H9 (cell line): ENCODE measurements around the gene ANKS1B. TPM values are rescaled to one million over a fixed set of nuclear protein-coding genes. Genes with fewer than 3 reads are reported as not detected.

Source experiments
- DNase-seq: peaks from one replicate; pipeline ENCODE4 v3.0.0-alpha.2; 2017
- H2AFZ ChIP-seq: one replicate; pipeline ENCODE4 v1.6.1; 2013; ENCODE audit warnings: mild to moderate bottlenecking, low read length, control low read depth, moderate library complexity
- H2AK5ac ChIP-seq: 2 replicates; pipeline ENCODE4 v1.6.1; 2013; ENCODE audit warnings: low read length, control low read depth, mixed read lengths; ENCODE audit not compliant: insufficient read length
- H2BK120ac ChIP-seq: one replicate; pipeline ENCODE4 v1.6.1; 2013; ENCODE audit warnings: low read depth, mild to moderate bottlenecking, low read length, control low read depth, inconsistent platforms; ENCODE audit not compliant: poor library complexity, severe bottlenecking
- H2BK12ac ChIP-seq: 2 replicates; pipeline ENCODE4 v1.6.1; 2013; ENCODE audit warnings: low read length, control low read depth, mixed read lengths, low read depth; ENCODE audit not compliant: insufficient read length
- H2BK15ac ChIP-seq: 2 replicates; pipeline ENCODE4 v1.6.1; 2013; ENCODE audit warnings: low read depth, low read length, control low read depth
- H2BK20ac ChIP-seq: one replicate; pipeline ENCODE4 v1.6.1; 2013; ENCODE audit warnings: low read depth, mild to moderate bottlenecking, low read length, control low read depth, inconsistent platforms; ENCODE audit not compliant: poor library complexity, severe bottlenecking
- H2BK5ac ChIP-seq: 2 replicates; pipeline ENCODE4 v1.6.1; 2013; ENCODE audit warnings: low read length, control low read depth, mixed read lengths; ENCODE audit not compliant: insufficient read length
- H3K14ac ChIP-seq: 2 replicates; pipeline ENCODE4 v1.6.1; 2013; ENCODE audit warnings: low read length, control low read depth; ENCODE audit not compliant: insufficient read depth
- H3K18ac ChIP-seq: 2 replicates; pipeline ENCODE4 v1.6.1; 2013; ENCODE audit warnings: low read depth, mild to moderate bottlenecking, mixed read lengths, low read length, control low read depth; ENCODE audit not compliant: insufficient read length
- H3K23ac ChIP-seq: 2 replicates; pipeline ENCODE4 v1.6.1; 2013; ENCODE audit warnings: low read length, control low read depth, mixed read lengths, low read depth; ENCODE audit not compliant: insufficient read length
- H3K23me2 ChIP-seq: 2 replicates; pipeline ENCODE4 v1.6.1; 2013; ENCODE audit warnings: low read depth, mild to moderate bottlenecking, mixed read lengths, low read length, control low read depth; ENCODE audit not compliant: insufficient read length, poor library complexity, severe bottlenecking
- H3K27ac ChIP-seq: 2 replicates; pipeline ENCODE4 v1.5.1; 2013; ENCODE audit warnings: low read length, control low read depth, mixed read lengths, low read depth; ENCODE audit not compliant: insufficient read length
- H3K27me3 ChIP-seq: 2 replicates; pipeline ENCODE4 v1.6.1; 2013; ENCODE audit warnings: low read length, control low read depth, inconsistent platforms; ENCODE audit not compliant: insufficient read depth
- H3K4ac ChIP-seq: 2 replicates; pipeline ENCODE4 v1.6.1; 2013; ENCODE audit warnings: low read depth, mild to moderate bottlenecking, control low read depth, inconsistent platforms, low read length, moderate library complexity
- H3K4me1 ChIP-seq: 2 replicates; pipeline ENCODE4 v1.6.1; 2013; ENCODE audit warnings: low read length, control low read depth, inconsistent platforms; ENCODE audit not compliant: insufficient read depth
- H3K4me2 ChIP-seq: 2 replicates; pipeline ENCODE4 v1.6.1; 2013; ENCODE audit warnings: low read length, control low read depth, mixed read lengths; ENCODE audit not compliant: insufficient read length, insufficient read depth
- H3K56ac ChIP-seq: 2 replicates; pipeline ENCODE4 v1.6.1; 2013; ENCODE audit warnings: low read depth, mild to moderate bottlenecking, mixed read lengths, low read length, control low read depth; ENCODE audit not compliant: insufficient read length
- H3K79me1 ChIP-seq: 2 replicates; pipeline ENCODE4 v1.6.1; 2013; ENCODE audit warnings: low read depth, mild to moderate bottlenecking, moderate library complexity, low read length, control low read depth, inconsistent platforms; ENCODE audit not compliant: insufficient read depth, poor library complexity, severe bottlenecking
- H3K79me2 ChIP-seq: 2 replicates; pipeline ENCODE4 v1.6.1; 2013; ENCODE audit warnings: low read length, control low read depth, inconsistent platforms; ENCODE audit not compliant: insufficient read depth
- H3K9ac ChIP-seq: 2 replicates; pipeline ENCODE4 v1.6.1; 2013; ENCODE audit warnings: low read length, control low read depth, mixed read lengths; ENCODE audit not compliant: insufficient read length; ENCODE audit errors: extremely low read depth
- H3K9me3 ChIP-seq: one replicate; pipeline ENCODE4 v1.6.1; 2013; ENCODE audit warnings: low read depth, low read length, inconsistent platforms; ENCODE audit not compliant: control insufficient read depth
- H3T11ph ChIP-seq: one replicate; pipeline ENCODE4 v1.6.1; 2013; ENCODE audit warnings: mild to moderate bottlenecking, low read length, control low read depth, inconsistent platforms
- H4K20me1 ChIP-seq: one replicate; pipeline ENCODE4 v1.6.1; 2013; ENCODE audit not compliant: control insufficient read depth, insufficient read length, insufficient read depth
- H4K5ac ChIP-seq: 2 replicates; pipeline ENCODE4 v1.6.1; 2013; ENCODE audit warnings: low read depth, mild to moderate bottlenecking, mixed read lengths, low read length, control low read depth; ENCODE audit not compliant: insufficient read length
- H4K8ac ChIP-seq: replicated peaks from 2 replicates; pipeline ENCODE4 v1.6.1; 2013; ENCODE audit warnings: low read length, control low read depth, mixed read lengths, low read depth; ENCODE audit not compliant: insufficient read length
- H4K91ac ChIP-seq: 2 replicates; pipeline ENCODE4 v1.6.1; 2013; ENCODE audit warnings: low read depth, mild to moderate bottlenecking, moderate library complexity, mixed read lengths, low read length, control low read depth; ENCODE audit not compliant: insufficient read length
- H3K27ac Mint-ChIP-seq, 3 experiments: 2 replicates in 2 of 3; 3 replicates in 1 of 3; pipeline ENCODE4 v1.8.0; 2020 to 2021; ENCODE audit warnings: mixed read lengths in 3 of 3, mild to moderate bottlenecking in 1 of 3, moderate library complexity in 1 of 3
- H3K27me3 Mint-ChIP-seq: 2 replicates; pipeline ENCODE4 v1.8.0; 2021; ENCODE audit warnings: low read depth, mild to moderate bottlenecking, moderate library complexity, mixed read lengths
- H3K36me3 Mint-ChIP-seq, 3 experiments: 2 replicates in 2 of 3; 3 replicates in 1 of 3; pipeline ENCODE4 v1.8.0; 2020 to 2021; ENCODE audit warnings: low read depth in 3 of 3, mixed read lengths in 3 of 3; ENCODE audit not compliant: insufficient read depth in 1 of 3
- H3K4me1 Mint-ChIP-seq, 2 experiments: 2 replicates each; pipeline ENCODE4 v1.8.0; 2020; ENCODE audit warnings: mixed read lengths in 2 of 2
- H3K4me3 Mint-ChIP-seq, 2 experiments: 2 replicates in 1 of 2; 3 replicates in 1 of 2; pipeline ENCODE4 v1.8.0; 2020 to 2021; ENCODE audit warnings: mild to moderate bottlenecking in 2 of 2, mixed read lengths in 2 of 2, moderate library complexity in 1 of 2
- H3K9me3 Mint-ChIP-seq, 2 experiments: 2 replicates in 1 of 2; 3 replicates in 1 of 2; pipeline ENCODE4 v1.8.0; 2020; ENCODE audit warnings: mild to moderate bottlenecking in 2 of 2, mixed read lengths in 2 of 2, moderate library complexity in 1 of 2
- WGBS: extraction: QIAGEN DNeasy Blood & Tissue Kit; methylation state at CpG from one replicate; pipeline ENCODE4 v1.1.7; 2013; ENCODE audit warnings: missing lambda C conversion rate, low lambda C conversion rate, mixed read lengths; ENCODE audit not compliant: insufficient read length; ENCODE audit errors: extremely low coverage; 5-methylcytosine and 5-hydroxymethylcytosine counted together
- total RNA-seq: library from RNA; stranded (reverse); gene quantifications from 2 replicates; pipeline ENCODE4 v1.2.1, GENCODE V29; 2021
- TF ChIP-seq, protein P1 (sequence below): fragments of 200-600 bp; sonication (generic); conservative IDR thresholded peaks from 3 replicates; pipeline ENCODE4 v1.8.0; 2021; ENCODE audit warnings: antibody characterized with exemption, mild to moderate bottlenecking

ANKS1B gene
- total RNA-seq, 1 experiment from 2014 or later: 4.1 TPM

- H3K27me3 Mint-ChIP-seq: no peaks in the 10 kb centered on the region
- Histone ChIP-seq H4K5ac (no peak overlapping the region), H2BK120ac (no peak overlapping the region), H4K8ac (no peak overlapping the region), H3K4me2 (no peak overlapping the region), H2BK20ac (no peak overlapping the region), H3K56ac (no peak overlapping the region), H2AK5ac (no peak overlapping the region), H3K9ac (no peak overlapping the region), H2BK15ac (no peak overlapping the region), H4K20me1 (no peaks in the 10 kb centered on the region), H2AFZ (no peak overlapping the region), H3K9me3 (no peaks in the 10 kb centered on the region), H4K91ac (no peak overlapping the region), H2BK5ac (no peak overlapping the region), H3K27me3 (no peaks in the 10 kb centered on the region), H3K79me2 (no peaks in the 10 kb centered on the region), H2BK12ac (no peak overlapping the region), H3K4me1 (no peaks in the 10 kb centered on the region), H3K4ac (no peak overlapping the region), H3K18ac (no peak overlapping the region), H3K23me2 (no peaks in the 10 kb centered on the region), H3K23ac (no peak overlapping the region), H3K27ac (no peak overlapping the region), H3K14ac (no peak overlapping the region), H3T11ph (no peak overlapping the region), H3K79me1 (no peaks in the 10 kb centered on the region)
- H3K4me1 Mint-ChIP-seq: peaks cover 16% of the 10 kb centered on the region in 2 experiments
- WGBS: no CpG with 5 or more reads among the region's 3 CpGs
- DNase-seq: no peak
- peaks cover 5 to 6% of the 10 kb centered on the region in 2 experiments; a peak in 4 of 5 replicates for H3K9me3 Mint-ChIP-seq
- no peak overlapping the region for H3K27ac Mint-ChIP-seq
- H3K36me3 Mint-ChIP-seq: no peaks in the 10 kb centered on the region; a peak in 1 of 7 replicates
- H3K4me3 Mint-ChIP-seq: no peak overlapping the region
- TF ChIP-seq, protein P1, sequence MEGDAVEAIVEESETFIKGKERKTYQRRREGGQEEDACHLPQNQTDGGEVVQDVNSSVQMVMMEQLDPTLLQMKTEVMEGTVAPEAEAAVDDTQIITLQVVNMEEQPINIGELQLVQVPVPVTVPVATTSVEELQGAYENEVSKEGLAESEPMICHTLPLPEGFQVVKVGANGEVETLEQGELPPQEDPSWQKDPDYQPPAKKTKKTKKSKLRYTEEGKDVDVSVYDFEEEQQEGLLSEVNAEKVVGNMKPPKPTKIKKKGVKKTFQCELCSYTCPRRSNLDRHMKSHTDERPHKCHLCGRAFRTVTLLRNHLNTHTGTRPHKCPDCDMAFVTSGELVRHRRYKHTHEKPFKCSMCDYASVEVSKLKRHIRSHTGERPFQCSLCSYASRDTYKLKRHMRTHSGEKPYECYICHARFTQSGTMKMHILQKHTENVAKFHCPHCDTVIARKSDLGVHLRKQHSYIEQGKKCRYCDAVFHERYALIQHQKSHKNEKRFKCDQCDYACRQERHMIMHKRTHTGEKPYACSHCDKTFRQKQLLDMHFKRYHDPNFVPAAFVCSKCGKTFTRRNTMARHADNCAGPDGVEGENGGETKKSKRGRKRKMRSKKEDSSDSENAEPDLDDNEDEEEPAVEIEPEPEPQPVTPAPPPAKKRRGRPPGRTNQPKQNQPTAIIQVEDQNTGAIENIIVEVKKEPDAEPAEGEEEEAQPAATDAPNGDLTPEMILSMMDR: no peak
Measured at GRCh38 chr12:99418379-99418778, 566.4 kb downstream of the ANKS1B start.
